ENCODE results near the gene CYP39A1.

DNA sequence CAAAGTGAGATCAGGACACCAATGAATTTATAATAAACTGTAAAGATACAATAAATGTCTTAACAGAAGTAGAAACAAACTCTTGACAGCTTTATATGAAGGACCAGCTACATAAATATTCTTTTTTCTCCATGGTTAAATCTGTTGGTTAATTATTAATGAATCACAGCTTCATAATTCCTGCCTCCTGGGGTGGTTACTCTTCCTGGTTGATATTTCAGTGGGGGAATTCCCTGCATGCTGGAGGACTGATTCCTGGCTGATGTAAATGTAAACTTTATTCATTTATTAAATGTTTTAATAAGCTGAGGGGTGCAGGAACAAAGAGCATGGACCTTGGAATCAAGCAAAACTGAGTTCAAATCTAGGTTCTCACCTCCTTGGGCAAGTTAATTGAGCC, 145.2 kb downstream of the CYP39A1 start:
- TF ChIP-seq POLR2AphosphoS5 (IDR thresholded peaks at IDR 0.05; ENCODE audit: low read depth, low read length), result no peak
- TF ChIP-seq, protein P1, sequence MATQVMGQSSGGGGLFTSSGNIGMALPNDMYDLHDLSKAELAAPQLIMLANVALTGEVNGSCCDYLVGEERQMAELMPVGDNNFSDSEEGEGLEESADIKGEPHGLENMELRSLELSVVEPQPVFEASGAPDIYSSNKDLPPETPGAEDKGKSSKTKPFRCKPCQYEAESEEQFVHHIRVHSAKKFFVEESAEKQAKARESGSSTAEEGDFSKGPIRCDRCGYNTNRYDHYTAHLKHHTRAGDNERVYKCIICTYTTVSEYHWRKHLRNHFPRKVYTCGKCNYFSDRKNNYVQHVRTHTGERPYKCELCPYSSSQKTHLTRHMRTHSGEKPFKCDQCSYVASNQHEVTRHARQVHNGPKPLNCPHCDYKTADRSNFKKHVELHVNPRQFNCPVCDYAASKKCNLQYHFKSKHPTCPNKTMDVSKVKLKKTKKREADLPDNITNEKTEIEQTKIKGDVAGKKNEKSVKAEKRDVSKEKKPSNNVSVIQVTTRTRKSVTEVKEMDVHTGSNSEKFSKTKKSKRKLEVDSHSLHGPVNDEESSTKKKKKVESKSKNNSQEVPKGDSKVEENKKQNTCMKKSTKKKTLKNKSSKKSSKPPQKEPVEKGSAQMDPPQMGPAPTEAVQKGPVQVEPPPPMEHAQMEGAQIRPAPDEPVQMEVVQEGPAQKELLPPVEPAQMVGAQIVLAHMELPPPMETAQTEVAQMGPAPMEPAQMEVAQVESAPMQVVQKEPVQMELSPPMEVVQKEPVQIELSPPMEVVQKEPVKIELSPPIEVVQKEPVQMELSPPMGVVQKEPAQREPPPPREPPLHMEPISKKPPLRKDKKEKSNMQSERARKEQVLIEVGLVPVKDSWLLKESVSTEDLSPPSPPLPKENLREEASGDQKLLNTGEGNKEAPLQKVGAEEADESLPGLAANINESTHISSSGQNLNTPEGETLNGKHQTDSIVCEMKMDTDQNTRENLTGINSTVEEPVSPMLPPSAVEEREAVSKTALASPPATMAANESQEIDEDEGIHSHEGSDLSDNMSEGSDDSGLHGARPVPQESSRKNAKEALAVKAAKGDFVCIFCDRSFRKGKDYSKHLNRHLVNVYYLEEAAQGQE (IDR thresholded peaks at IDR 0.05; ENCODE audit: insufficient read depth in 1 of 2, low read depth in 2 of 2, low read length in 2 of 2), result no peak
